ENCODE measurements around the gene NR1D2.

GRCh38 chr3:23934253-23934652 lies 10.8 kb upstream of the NR1D2 start:
- TF ChIP-seq POLR2A (IDR thresholded peaks at IDR 0.05) = no peak
- no peak for TF ChIP-seq CTCF (IDR thresholded peaks at IDR 0.05)
- no peak for TF ChIP-seq EP300 (IDR thresholded peaks at IDR 0.05)
